GM15510 (cell line): ENCODE data around the gene PTPRN2.

Experiments
- POLR2A ChIP-seq: IDR thresholded peaks from 3 replicates; pipeline ENCODE4 v1.6.1; 2011; ENCODE audit warnings: borderline replicate concordance; ENCODE audit not compliant: insufficient read length; ENCODE audit errors: extremely low read depth

The PTPRN2 gene

GRCh38 chr7:158032561-158033115, 555.0 kb downstream of the PTPRN2 start:
- no peak for TF ChIP-seq POLR2A

DNA sequence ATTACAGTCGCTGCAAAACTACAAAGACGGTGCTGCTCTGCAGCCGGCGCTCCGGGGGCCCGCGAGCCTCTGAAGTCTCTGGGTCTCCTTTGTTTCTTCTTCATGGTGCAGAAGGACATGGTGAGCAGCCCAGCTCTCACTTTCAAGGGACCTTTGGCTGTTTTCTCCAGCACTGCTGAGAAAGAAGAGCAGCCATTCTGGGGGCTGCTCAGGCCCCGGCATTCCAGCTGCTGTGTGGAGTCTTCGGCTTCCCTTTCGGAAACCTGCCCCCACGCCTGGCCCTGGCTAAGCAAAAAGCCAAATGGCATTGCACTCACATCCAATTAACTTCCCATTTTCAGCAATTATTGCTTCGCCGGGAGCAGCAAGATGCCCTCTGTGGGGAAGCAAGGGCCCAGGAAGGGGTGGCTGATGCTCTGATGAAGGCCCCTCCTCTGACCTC, 555.7 kb downstream of the PTPRN2 start:
- TF ChIP-seq POLR2A: no peak

- TF ChIP-seq POLR2A: no peak
These were observed 557.1 kb downstream of the PTPRN2 start for GRCh38 chr7:158030566-158030965.

DNA sequence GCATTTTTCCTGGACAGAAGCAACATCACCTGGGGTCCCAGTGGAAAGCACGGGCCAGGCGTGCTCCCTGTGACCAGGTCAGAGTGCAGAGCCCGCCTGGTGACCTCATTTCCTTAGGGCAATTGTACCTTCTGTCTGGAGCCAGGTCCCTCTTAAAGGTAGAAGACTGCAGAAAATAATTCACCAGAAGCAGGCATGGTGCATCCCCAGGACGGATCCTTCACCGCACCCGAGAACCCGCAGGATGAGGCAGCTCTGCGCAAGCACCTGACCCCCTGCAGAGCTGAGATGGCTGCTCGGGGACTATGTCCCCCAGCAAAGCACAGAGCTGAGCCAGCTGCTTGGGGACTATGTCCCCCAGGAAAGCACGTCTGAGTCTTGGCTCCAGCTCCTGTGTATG, 557.6 kb downstream of the PTPRN2 start:
- TF ChIP-seq POLR2A: no peak

- no peak for TF ChIP-seq POLR2A
These were observed 558.1 kb downstream of the PTPRN2 start for GRCh38 chr7:158029509-158029908.

GRCh38 chr7:158028971-158029370, 558.7 kb downstream of the PTPRN2 start:
- TF ChIP-seq POLR2A: no peak

DNA sequence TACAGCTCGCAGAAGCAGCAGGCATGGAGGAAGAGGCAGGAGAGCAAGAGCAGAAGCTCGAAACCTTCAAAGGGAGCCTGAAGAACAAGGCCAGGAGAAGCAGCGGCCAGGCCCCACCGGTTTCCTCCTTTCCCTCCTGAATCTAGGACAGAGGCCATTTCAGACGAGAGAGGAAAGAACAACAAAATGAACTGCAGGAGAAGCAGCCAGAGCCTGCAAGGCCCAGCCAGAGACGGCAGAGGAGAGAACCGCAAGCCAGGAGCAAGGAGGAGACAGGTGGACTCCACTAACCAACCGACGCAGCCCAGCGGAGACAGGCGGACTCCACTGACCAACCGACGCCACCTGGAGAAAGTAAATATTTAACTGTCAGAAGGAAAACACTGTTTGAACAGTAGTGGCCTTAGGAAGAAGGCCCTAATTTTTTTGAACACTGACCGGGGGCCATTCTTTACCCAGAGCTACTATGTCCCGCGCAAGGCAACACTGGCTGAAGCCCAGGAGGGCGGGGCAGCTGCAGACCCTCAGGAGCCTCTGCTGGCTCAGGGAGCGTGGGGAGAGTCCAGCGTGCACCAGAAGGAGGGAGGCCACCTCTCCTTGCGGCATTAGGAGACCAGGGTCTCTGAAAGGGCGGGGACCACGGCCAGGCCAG, 559.2 kb downstream of the PTPRN2 start:
- TF ChIP-seq POLR2A: no peak

- TF ChIP-seq POLR2A: no peak
These were observed 560.0 kb downstream of the PTPRN2 start for GRCh38 chr7:158027646-158028045.

- TF ChIP-seq POLR2A: no peak
These were observed 560.9 kb downstream of the PTPRN2 start for GRCh38 chr7:158026636-158027265.

DNA sequence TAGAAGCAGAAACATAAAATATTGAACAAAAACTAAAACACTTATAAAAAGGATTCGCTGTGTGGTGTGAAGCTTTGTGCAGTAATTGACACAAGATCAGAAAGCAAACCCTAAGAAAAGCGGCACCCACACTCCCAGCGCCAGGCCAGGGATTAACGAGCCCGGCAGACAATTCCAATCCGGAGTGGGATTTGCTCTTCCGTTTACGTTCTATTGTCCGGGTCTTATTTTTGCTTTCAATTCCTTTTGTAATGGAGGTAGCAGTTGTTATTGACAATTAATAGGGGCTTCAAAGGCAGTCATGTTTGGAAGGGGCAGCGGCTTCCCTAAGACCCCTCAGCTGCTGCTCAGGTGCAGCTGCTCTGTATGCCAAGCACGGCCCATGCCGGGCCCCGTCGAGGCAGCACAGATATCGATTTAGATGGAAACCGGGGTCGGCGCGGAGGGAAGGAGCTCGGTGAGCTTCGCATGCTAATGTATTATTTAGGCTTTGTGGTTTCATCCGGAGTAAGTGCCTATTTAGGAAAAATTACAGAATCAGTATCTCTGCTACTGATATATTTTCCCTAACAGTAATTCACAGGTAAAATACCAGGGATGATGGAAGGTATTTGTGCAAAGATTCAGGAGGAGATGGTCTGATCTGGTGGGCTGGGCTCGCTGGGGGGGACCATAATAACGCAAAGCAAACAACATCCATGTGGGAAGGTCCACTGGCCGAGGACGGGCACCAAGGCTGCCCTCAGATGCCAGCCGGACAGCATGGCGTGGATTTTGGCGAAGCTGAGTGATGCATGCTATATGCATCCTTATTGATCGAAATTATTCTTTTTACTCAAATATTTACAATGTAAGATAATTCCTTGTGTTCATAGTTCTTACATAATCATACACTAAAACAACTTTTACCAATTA, 561.7 kb downstream of the PTPRN2 start:
- no peak for TF ChIP-seq POLR2A

DNA sequence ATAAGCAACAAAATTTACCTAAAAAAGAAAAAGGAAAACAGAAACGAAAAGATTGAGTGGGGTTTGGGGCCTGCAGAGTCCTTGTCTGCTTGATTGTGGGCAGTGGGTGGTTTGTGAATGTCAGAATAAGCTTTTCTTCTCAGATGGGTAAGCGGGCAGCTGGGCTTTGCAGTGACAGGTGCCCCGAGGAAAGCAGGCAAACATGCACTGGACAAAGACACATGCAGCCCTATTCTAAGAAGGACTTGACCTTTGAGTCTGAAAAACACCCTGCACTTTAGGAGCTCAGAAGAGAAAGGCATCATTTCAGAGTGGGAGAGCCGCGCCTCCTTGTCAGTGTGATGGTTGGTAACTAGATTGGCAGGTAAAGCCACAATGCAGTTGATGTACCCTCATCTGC, 562.7 kb downstream of the PTPRN2 start:
- TF ChIP-seq POLR2A: no peak

DNA sequence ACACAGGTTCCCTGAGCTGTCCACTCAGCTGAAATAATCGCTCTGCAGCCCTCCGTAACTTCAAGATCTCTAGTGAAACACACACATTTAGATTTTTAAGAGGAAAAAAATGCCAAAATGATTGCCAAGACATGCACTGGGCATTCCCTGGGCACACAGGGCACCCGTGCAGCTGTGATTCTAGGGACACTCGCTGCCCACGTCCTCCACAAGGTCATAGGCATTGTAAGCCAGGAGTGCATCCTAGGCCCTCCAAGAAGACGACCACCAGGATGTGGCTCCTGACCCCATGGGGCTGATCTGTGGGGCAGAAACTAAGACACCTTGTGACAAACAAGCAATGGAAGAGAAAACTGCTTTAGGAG, 563.3 kb downstream of the PTPRN2 start:
- no peak for TF ChIP-seq POLR2A

- TF ChIP-seq POLR2A: no peak
These were observed 563.8 kb downstream of the PTPRN2 start for GRCh38 chr7:158023681-158024350.

GRCh38 chr7:158023157-158023556, 564.5 kb downstream of the PTPRN2 start:
- TF ChIP-seq POLR2A: no peak

DNA sequence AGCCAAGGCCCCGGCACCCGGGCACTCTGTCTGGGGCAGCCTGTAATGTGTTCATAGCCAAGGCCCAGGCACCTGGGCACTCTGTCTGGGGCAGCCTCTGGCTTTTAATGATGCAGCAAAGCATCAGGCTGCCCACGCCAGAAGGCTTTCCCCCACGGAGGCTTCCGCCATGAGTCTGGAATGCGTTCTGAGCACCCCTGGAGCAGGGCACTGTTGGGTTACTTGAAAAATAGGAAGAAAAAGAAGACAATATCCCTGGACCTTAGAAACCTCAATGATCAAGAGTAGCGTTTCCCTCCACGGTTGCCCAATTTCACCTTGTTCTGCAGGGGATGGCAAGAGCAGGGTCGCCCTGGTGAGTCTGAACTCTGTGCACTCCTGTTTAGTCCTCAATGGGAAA, 565.0 kb downstream of the PTPRN2 start:
- no peak for TF ChIP-seq POLR2A

DNA sequence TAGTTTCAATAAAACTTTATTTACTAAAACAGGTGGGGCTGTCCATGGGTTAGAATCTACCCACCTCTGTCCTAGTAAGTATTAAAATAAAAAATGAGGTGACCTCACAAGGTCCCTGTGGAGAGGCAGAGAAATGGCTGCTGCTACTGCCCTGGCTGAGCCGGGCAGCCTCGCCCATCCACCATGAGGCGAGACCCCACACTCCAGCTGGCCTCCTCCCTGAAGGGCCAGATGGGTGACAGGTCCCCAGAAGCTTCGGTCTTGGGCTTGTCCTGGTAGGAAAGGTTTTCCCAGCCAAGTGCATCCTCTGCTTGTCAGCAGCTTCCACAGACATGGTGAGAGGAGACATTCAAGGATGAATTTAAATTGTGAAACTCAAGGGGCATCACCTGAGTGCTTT, 565.8 kb downstream of the PTPRN2 start:
- TF ChIP-seq POLR2A: no peak

DNA sequence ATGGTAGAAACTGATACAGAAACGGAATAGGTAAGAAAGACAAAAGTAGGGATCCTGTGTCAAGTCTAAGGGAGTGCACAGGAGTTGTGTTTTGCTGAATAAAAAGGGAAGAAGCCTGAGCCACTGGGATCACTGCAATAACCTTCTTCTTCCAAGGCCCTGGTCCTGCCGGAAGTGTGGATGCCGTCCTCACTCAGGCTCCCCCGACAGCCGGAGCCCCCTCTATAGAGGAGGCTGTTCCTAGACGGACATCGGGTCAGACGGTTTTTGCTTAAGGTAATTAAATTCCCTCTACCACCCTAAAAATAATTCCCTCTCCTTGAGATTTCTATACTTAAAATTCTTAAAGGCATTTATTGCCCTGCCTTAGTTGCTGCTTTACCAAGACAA, 566.9 kb downstream of the PTPRN2 start:
- TF ChIP-seq POLR2A: no peak
